ENCODE data around the gene LPAR6.
A peak's percentile ranks its signal among the peaks of the same experiment; 100 is the strongest.
"Not testable (repeated sequence)": the region's sequence is repeated elsewhere in the genome, so short reads cannot be mapped to it uniquely, and the experiment has no call there.

LPAR6 gene, protein sequence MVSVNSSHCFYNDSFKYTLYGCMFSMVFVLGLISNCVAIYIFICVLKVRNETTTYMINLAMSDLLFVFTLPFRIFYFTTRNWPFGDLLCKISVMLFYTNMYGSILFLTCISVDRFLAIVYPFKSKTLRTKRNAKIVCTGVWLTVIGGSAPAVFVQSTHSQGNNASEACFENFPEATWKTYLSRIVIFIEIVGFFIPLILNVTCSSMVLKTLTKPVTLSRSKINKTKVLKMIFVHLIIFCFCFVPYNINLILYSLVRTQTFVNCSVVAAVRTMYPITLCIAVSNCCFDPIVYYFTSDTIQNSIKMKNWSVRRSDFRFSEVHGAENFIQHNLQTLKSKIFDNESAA

DNA sequence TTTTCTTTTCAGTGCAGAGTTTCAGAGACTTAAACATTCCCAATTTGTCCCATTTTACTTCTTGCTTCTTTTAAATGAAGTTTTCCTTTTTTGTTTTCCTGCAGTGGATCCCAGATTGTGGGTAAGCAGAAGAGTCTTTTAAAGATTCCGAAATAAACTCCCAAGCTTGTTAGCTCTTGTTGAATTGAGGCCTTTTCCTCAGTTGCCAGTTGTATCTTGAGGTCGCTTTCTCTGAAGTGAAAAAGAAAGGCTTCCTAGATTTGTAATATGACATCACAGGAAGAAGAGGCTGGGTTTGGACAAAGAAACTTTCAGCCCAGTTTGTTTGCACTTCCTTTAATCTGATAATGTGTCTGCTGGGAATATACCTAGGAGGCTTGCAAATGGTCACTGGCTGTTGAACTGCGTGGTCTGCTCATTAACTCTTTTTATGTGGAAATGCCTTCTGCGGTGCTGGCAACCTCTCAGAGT, at the start of gene LPAR6:
LPAR6 (minus strand) TSS at position 233 of the 471 bp plus-strand sequence. CDS start 690 bp downstream, outside the sequence.
- Histone ChIP-seq H3K4me3 (ENCODE audit: low read depth in 1 of 2, low read length in 2 of 2) (peak within 1 kb of the TSS; percentile 70 to 92), H3K4me1 (ENCODE audit: control insufficient read depth in 1 of 2, insufficient read depth in 2 of 2, low read length in 2 of 2) (no peaks in the 10 kb centered on the region), H3K9me3 (ENCODE audit: control insufficient read depth in 1 of 2, low read length in 2 of 2) (no peaks in the 10 kb centered on the region), H3K27me3 (ENCODE audit: low read depth, low read length) (no peaks in the 10 kb centered on the region), H3K27ac (ENCODE audit: low read length) (peak within 1 kb of the TSS; percentile 95), H3K36me3 (ENCODE audit: control insufficient read depth in 1 of 2, insufficient read depth in 2 of 2, low read length in 2 of 2) (peaks cover 0 to 9% of the 10 kb centered on the region in 2 donors)

- peaks cover 20 to 40% of the 10 kb centered on the region in 2 donors for H3K36me3 ChIP-seq (ENCODE audit: control insufficient read depth in 1 of 2, insufficient read depth in 2 of 2, low read length in 2 of 2)
- H3K4me3 ChIP-seq (ENCODE audit: low read depth in 1 of 2, low read length in 2 of 2) = no peak overlapping the region
- no peaks in the 10 kb centered on the region for H3K27me3 ChIP-seq (ENCODE audit: low read depth, low read length)
- no peaks in the 10 kb centered on the region for H3K9me3 ChIP-seq (ENCODE audit: control insufficient read depth in 1 of 2, low read length in 2 of 2)
- no peaks in the 10 kb centered on the region for H3K4me1 ChIP-seq (ENCODE audit: control insufficient read depth in 1 of 2, insufficient read depth in 2 of 2, low read length in 2 of 2)
- H3K27ac ChIP-seq (ENCODE audit: low read length) = no peak overlapping the region
These were observed 44.8 kb upstream of the LPAR6 start for GRCh38 chr13:48457578-48458242.

- Histone ChIP-seq H3K27ac (ENCODE audit: low read length) (no peak overlapping the region), H3K4me3 (ENCODE audit: low read depth in 1 of 2, low read length in 2 of 2) (no peak overlapping the region), H3K36me3 (ENCODE audit: control insufficient read depth in 1 of 2, insufficient read depth in 2 of 2, low read length in 2 of 2) (peaks cover 20 to 37% of the 10 kb centered on the region in 2 donors), H3K27me3 (ENCODE audit: low read depth, low read length) (no peaks in the 10 kb centered on the region), H3K9me3 (ENCODE audit: control insufficient read depth in 1 of 2, low read length in 2 of 2) (no peaks in the 10 kb centered on the region), H3K4me1 (ENCODE audit: control insufficient read depth in 1 of 2, insufficient read depth in 2 of 2, low read length in 2 of 2) (no peaks in the 10 kb centered on the region)
These were observed 43.6 kb upstream of the LPAR6 start for GRCh38 chr13:48456546-48456945.

GRCh38 chr13:48451196-48451595, 38.3 kb upstream of the LPAR6 start:
- not testable (repeated sequence) for H3K27ac ChIP-seq (ENCODE audit: low read length)

DNA sequence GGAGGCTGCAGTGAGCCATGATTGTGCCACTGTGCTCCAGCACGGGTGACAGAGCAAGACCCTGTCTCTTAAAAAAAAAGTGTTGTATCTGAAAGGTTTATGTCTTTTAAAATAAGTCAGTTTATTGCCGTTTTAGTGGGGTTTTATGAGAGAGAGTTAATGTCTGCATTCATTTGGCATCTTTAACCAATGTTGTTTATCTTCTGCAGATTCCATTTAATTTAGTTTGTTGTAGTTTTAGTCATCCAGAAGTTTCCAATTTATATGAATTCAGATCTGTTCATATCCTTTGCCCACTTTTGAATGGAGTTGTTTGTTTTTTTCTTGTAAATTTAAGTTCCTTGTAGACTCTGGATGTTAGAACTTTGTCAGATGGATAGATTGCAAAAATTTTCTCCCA, 36.7 kb upstream of the LPAR6 start:
- Histone ChIP-seq H3K9me3 (ENCODE audit: control insufficient read depth in 1 of 2, low read length in 2 of 2) (peaks cover 0 to 6% of the 10 kb centered on the region in 2 donors), H3K27me3 (ENCODE audit: low read depth, low read length) (no peaks in the 10 kb centered on the region), H3K4me3 (ENCODE audit: low read depth in 1 of 2, low read length in 2 of 2) (no peak overlapping the region), H3K36me3 (ENCODE audit: control insufficient read depth in 1 of 2, insufficient read depth in 2 of 2, low read length in 2 of 2) (peaks cover 7 to 10% of the 10 kb centered on the region in 2 donors), H3K27ac (ENCODE audit: low read length) (no peak overlapping the region), H3K4me1 (ENCODE audit: control insufficient read depth in 1 of 2, insufficient read depth in 2 of 2, low read length in 2 of 2) (peaks cover 0 to 3% of the 10 kb centered on the region in 2 donors)

More at GRCh38 chr13:48451196-48451595, 38.3 kb upstream of the LPAR6 start:
- H3K9me3 ChIP-seq (ENCODE audit: control insufficient read depth in 1 of 2, low read length in 2 of 2); H3K27me3 ChIP-seq (ENCODE audit: low read depth, low read length); H3K4me3 ChIP-seq (ENCODE audit: low read depth in 1 of 2, low read length in 2 of 2); H3K4me1 ChIP-seq (ENCODE audit: control insufficient read depth in 1 of 2, insufficient read depth in 2 of 2, low read length in 2 of 2): not testable (repeated sequence)
- H3K36me3 ChIP-seq (ENCODE audit: control insufficient read depth in 1 of 2, insufficient read depth in 2 of 2, low read length in 2 of 2) = peaks cover 11 to 12% of the 10 kb centered on the region in 2 donors

- no peak overlapping the region for H3K27ac ChIP-seq (ENCODE audit: low read length)
- H3K36me3 ChIP-seq (ENCODE audit: control insufficient read depth in 1 of 2, insufficient read depth in 2 of 2, low read length in 2 of 2) = peaks cover under 1 to 8% of the 10 kb centered on the region in 2 donors
- peaks cover 0 to 3% of the 10 kb centered on the region in 2 donors for H3K4me1 ChIP-seq (ENCODE audit: control insufficient read depth in 1 of 2, insufficient read depth in 2 of 2, low read length in 2 of 2)
- no peak overlapping the region for H3K4me3 ChIP-seq (ENCODE audit: low read depth in 1 of 2, low read length in 2 of 2)
- H3K27me3 ChIP-seq (ENCODE audit: low read depth, low read length) = no peaks in the 10 kb centered on the region
- H3K9me3 ChIP-seq (ENCODE audit: control insufficient read depth in 1 of 2, low read length in 2 of 2) = peaks cover 0 to 6% of the 10 kb centered on the region in 2 donors
These were observed 36.2 kb upstream of the LPAR6 start for GRCh38 chr13:48448959-48449614.

DNA sequence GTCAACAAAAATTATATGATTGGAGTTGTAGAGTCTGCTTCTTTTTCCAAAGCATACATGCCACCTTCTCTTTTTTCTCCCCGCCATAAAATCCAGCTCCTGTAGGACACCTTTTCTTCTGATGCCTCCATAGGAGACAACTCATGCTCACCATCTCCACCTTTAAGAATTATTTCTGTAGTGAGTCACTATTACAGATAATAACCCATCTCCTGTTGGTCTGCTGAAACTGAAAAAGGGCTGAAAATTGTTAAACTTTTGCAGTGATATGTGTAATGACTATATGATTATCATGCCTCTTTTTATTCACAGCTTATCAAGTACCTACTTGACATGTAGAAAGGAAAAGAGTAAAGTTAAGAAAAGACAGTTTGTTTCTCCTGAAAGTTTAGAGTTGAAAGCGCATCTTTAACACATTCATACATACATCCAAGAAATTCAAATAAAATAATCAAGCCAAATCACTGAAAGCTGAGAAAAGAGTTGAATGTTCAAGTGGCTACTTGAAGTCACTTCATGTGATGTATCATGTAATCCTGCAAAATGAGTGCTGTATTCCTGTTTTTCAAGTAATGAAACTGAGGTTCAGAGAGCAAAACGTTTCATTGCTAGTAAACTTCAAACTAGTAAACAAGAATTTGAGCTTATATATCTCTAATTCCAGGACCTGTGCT, 35.5 kb upstream of the LPAR6 start:
- H3K27me3 ChIP-seq (ENCODE audit: low read depth, low read length) = no peaks in the 10 kb centered on the region
- H3K36me3 ChIP-seq (ENCODE audit: control insufficient read depth in 1 of 2, insufficient read depth in 2 of 2, low read length in 2 of 2) = peaks cover 0 to 6% of the 10 kb centered on the region in 2 donors
- peak overlapping the region; percentile 28 for H3K27ac ChIP-seq (ENCODE audit: low read length)
- H3K4me3 ChIP-seq (ENCODE audit: low read depth in 1 of 2, low read length in 2 of 2) = no peak overlapping the region
- peaks cover 0 to 3% of the 10 kb centered on the region in 2 donors for H3K4me1 ChIP-seq (ENCODE audit: control insufficient read depth in 1 of 2, insufficient read depth in 2 of 2, low read length in 2 of 2)
- H3K9me3 ChIP-seq (ENCODE audit: control insufficient read depth in 1 of 2, low read length in 2 of 2) = peaks cover 0 to 6% of the 10 kb centered on the region in 2 donors

DNA sequence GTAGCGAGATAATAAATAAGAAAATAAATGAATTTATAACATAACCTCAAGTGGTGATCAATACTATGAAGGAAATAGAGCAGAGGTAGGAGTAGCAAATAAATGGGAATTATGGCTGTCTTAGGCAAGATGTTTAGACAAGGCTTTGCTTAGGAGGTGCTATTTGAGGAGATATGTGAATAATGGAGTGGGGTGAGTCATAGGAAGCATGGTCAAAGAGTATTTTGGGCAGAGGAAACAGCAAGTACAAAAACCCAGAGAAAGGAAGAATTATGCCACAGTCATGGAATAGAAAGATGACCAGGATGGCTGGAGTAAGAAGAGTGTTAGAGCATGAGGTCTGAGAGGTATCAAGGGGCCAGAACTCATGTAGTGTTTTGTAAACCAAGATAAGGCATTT, 33.6 kb upstream of the LPAR6 start:
- Histone ChIP-seq H3K27ac (ENCODE audit: low read length) (no peak overlapping the region), H3K4me1 (ENCODE audit: control insufficient read depth in 1 of 2, insufficient read depth in 2 of 2, low read length in 2 of 2) (peaks cover 0 to 3% of the 10 kb centered on the region in 2 donors), H3K9me3 (ENCODE audit: control insufficient read depth in 1 of 2, low read length in 2 of 2) (peaks cover 0 to 6% of the 10 kb centered on the region in 2 donors), H3K36me3 (ENCODE audit: control insufficient read depth in 1 of 2, insufficient read depth in 2 of 2, low read length in 2 of 2) (peaks cover 0 to 3% of the 10 kb centered on the region in 2 donors), H3K4me3 (ENCODE audit: low read depth in 1 of 2, low read length in 2 of 2) (no peak overlapping the region), H3K27me3 (ENCODE audit: low read depth, low read length) (no peaks in the 10 kb centered on the region)

GRCh38 chr13:48443442-48444208, 30.7 kb upstream of the LPAR6 start:
- Histone ChIP-seq H3K27ac (ENCODE audit: low read length) (no peak overlapping the region), H3K27me3 (ENCODE audit: low read depth, low read length) (no peaks in the 10 kb centered on the region), H3K9me3 (ENCODE audit: control insufficient read depth in 1 of 2, low read length in 2 of 2) (no peaks in the 10 kb centered on the region), H3K36me3 (ENCODE audit: control insufficient read depth in 1 of 2, insufficient read depth in 2 of 2, low read length in 2 of 2) (peaks cover 0 to 3% of the 10 kb centered on the region in 2 donors), H3K4me3 (ENCODE audit: low read depth in 1 of 2, low read length in 2 of 2) (no peak overlapping the region), H3K4me1 (ENCODE audit: control insufficient read depth in 1 of 2, insufficient read depth in 2 of 2, low read length in 2 of 2) (no peaks in the 10 kb centered on the region)

DNA sequence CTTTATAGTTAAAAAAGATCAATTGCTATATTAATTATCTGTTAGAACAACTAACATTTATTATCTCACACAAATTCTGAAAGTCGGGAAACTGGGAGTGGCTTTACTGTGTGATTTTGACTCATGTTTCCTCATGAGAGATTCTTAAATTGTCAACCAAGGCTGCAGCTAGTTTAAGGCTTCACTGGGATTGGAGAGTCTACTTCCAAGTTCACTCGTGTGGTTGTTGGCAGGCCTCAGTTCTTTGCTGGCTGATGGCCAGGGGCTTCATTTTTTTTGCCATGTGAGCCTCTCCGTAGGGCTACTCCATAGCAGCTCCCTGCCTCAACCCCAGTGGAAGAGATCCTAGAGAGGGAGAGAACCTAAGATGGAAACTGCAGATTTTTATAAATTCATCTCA, 24.5 kb upstream of the LPAR6 start:
- no peaks in the 10 kb centered on the region for H3K36me3 ChIP-seq (ENCODE audit: control insufficient read depth in 1 of 2, insufficient read depth in 2 of 2, low read length in 2 of 2)
- no peaks in the 10 kb centered on the region for H3K9me3 ChIP-seq (ENCODE audit: control insufficient read depth in 1 of 2, low read length in 2 of 2)
- no peaks in the 10 kb centered on the region for H3K27me3 ChIP-seq (ENCODE audit: low read depth, low read length)
- peak overlapping the region; percentile 7 for H3K27ac ChIP-seq (ENCODE audit: low read length)
- peaks cover 4 to 13% of the 10 kb centered on the region in 2 donors for H3K4me1 ChIP-seq (ENCODE audit: control insufficient read depth in 1 of 2, insufficient read depth in 2 of 2, low read length in 2 of 2)
- no peak overlapping the region for H3K4me3 ChIP-seq (ENCODE audit: low read depth in 1 of 2, low read length in 2 of 2)
